H9 (cell line): ENCODE data around the gene TADA1. TPM values are rescaled to one million over a fixed set of nuclear protein-coding genes. Genes with fewer than 3 reads are reported as not detected.

ENCODE experiments used
- DNase-seq: peaks from one replicate; pipeline ENCODE4 v3.0.0-alpha.2; 2017
- H2AFZ ChIP-seq: one replicate; pipeline ENCODE4 v1.6.1; 2013; ENCODE audit warnings: mild to moderate bottlenecking, low read length, control low read depth, moderate library complexity
- H2AK5ac ChIP-seq: 2 replicates; pipeline ENCODE4 v1.6.1; 2013; ENCODE audit warnings: low read length, control low read depth, mixed read lengths; ENCODE audit not compliant: insufficient read length
- H2BK120ac ChIP-seq: one replicate; pipeline ENCODE4 v1.6.1; 2013; ENCODE audit warnings: low read depth, mild to moderate bottlenecking, low read length, control low read depth, inconsistent platforms; ENCODE audit not compliant: poor library complexity, severe bottlenecking
- H2BK12ac ChIP-seq: 2 replicates; pipeline ENCODE4 v1.6.1; 2013; ENCODE audit warnings: low read length, control low read depth, mixed read lengths, low read depth; ENCODE audit not compliant: insufficient read length
- H2BK15ac ChIP-seq: 2 replicates; pipeline ENCODE4 v1.6.1; 2013; ENCODE audit warnings: low read depth, low read length, control low read depth
- H2BK20ac ChIP-seq: one replicate; pipeline ENCODE4 v1.6.1; 2013; ENCODE audit warnings: low read depth, mild to moderate bottlenecking, low read length, control low read depth, inconsistent platforms; ENCODE audit not compliant: poor library complexity, severe bottlenecking
- H2BK5ac ChIP-seq: 2 replicates; pipeline ENCODE4 v1.6.1; 2013; ENCODE audit warnings: low read length, control low read depth, mixed read lengths; ENCODE audit not compliant: insufficient read length
- H3K14ac ChIP-seq: 2 replicates; pipeline ENCODE4 v1.6.1; 2013; ENCODE audit warnings: low read length, control low read depth; ENCODE audit not compliant: insufficient read depth
- H3K18ac ChIP-seq: 2 replicates; pipeline ENCODE4 v1.6.1; 2013; ENCODE audit warnings: low read depth, mild to moderate bottlenecking, mixed read lengths, low read length, control low read depth; ENCODE audit not compliant: insufficient read length
- H3K23ac ChIP-seq: 2 replicates; pipeline ENCODE4 v1.6.1; 2013; ENCODE audit warnings: low read length, control low read depth, mixed read lengths, low read depth; ENCODE audit not compliant: insufficient read length
- H3K23me2 ChIP-seq: 2 replicates; pipeline ENCODE4 v1.6.1; 2013; ENCODE audit warnings: low read depth, mild to moderate bottlenecking, mixed read lengths, low read length, control low read depth; ENCODE audit not compliant: insufficient read length, poor library complexity, severe bottlenecking
- H3K27ac ChIP-seq: 2 replicates; pipeline ENCODE4 v1.5.1; 2013; ENCODE audit warnings: low read length, control low read depth, mixed read lengths, low read depth; ENCODE audit not compliant: insufficient read length
- H3K27me3 ChIP-seq: 2 replicates; pipeline ENCODE4 v1.6.1; 2013; ENCODE audit warnings: low read length, control low read depth, inconsistent platforms; ENCODE audit not compliant: insufficient read depth
- H3K4ac ChIP-seq: 2 replicates; pipeline ENCODE4 v1.6.1; 2013; ENCODE audit warnings: low read depth, mild to moderate bottlenecking, control low read depth, inconsistent platforms, low read length, moderate library complexity
- H3K4me1 ChIP-seq: 2 replicates; pipeline ENCODE4 v1.6.1; 2013; ENCODE audit warnings: low read length, control low read depth, inconsistent platforms; ENCODE audit not compliant: insufficient read depth
- H3K4me2 ChIP-seq: 2 replicates; pipeline ENCODE4 v1.6.1; 2013; ENCODE audit warnings: low read length, control low read depth, mixed read lengths; ENCODE audit not compliant: insufficient read length, insufficient read depth
- H3K56ac ChIP-seq: 2 replicates; pipeline ENCODE4 v1.6.1; 2013; ENCODE audit warnings: low read depth, mild to moderate bottlenecking, mixed read lengths, low read length, control low read depth; ENCODE audit not compliant: insufficient read length
- H3K79me1 ChIP-seq: 2 replicates; pipeline ENCODE4 v1.6.1; 2013; ENCODE audit warnings: low read depth, mild to moderate bottlenecking, moderate library complexity, low read length, control low read depth, inconsistent platforms; ENCODE audit not compliant: insufficient read depth, poor library complexity, severe bottlenecking
- H3K79me2 ChIP-seq: 2 replicates; pipeline ENCODE4 v1.6.1; 2013; ENCODE audit warnings: low read length, control low read depth, inconsistent platforms; ENCODE audit not compliant: insufficient read depth
- H3K9ac ChIP-seq: 2 replicates; pipeline ENCODE4 v1.6.1; 2013; ENCODE audit warnings: low read length, control low read depth, mixed read lengths; ENCODE audit not compliant: insufficient read length; ENCODE audit errors: extremely low read depth
- H3K9me3 ChIP-seq: one replicate; pipeline ENCODE4 v1.6.1; 2013; ENCODE audit warnings: low read depth, low read length, inconsistent platforms; ENCODE audit not compliant: control insufficient read depth
- H3T11ph ChIP-seq: one replicate; pipeline ENCODE4 v1.6.1; 2013; ENCODE audit warnings: mild to moderate bottlenecking, low read length, control low read depth, inconsistent platforms
- H4K20me1 ChIP-seq: one replicate; pipeline ENCODE4 v1.6.1; 2013; ENCODE audit not compliant: control insufficient read depth, insufficient read length, insufficient read depth
- H4K5ac ChIP-seq: 2 replicates; pipeline ENCODE4 v1.6.1; 2013; ENCODE audit warnings: low read depth, mild to moderate bottlenecking, mixed read lengths, low read length, control low read depth; ENCODE audit not compliant: insufficient read length
- H4K8ac ChIP-seq: replicated peaks from 2 replicates; pipeline ENCODE4 v1.6.1; 2013; ENCODE audit warnings: low read length, control low read depth, mixed read lengths, low read depth; ENCODE audit not compliant: insufficient read length
- H4K91ac ChIP-seq: 2 replicates; pipeline ENCODE4 v1.6.1; 2013; ENCODE audit warnings: low read depth, mild to moderate bottlenecking, moderate library complexity, mixed read lengths, low read length, control low read depth; ENCODE audit not compliant: insufficient read length
- H3K27ac Mint-ChIP-seq, 3 experiments: 2 replicates in 2 of 3; 3 replicates in 1 of 3; pipeline ENCODE4 v1.8.0; 2020 to 2021; ENCODE audit warnings: mixed read lengths in 3 of 3, mild to moderate bottlenecking in 1 of 3, moderate library complexity in 1 of 3
- H3K27me3 Mint-ChIP-seq: 2 replicates; pipeline ENCODE4 v1.8.0; 2021; ENCODE audit warnings: low read depth, mild to moderate bottlenecking, moderate library complexity, mixed read lengths
- H3K36me3 Mint-ChIP-seq, 3 experiments: 2 replicates in 2 of 3; 3 replicates in 1 of 3; pipeline ENCODE4 v1.8.0; 2020 to 2021; ENCODE audit warnings: low read depth in 3 of 3, mixed read lengths in 3 of 3; ENCODE audit not compliant: insufficient read depth in 1 of 3
- H3K4me1 Mint-ChIP-seq, 2 experiments: 2 replicates each; pipeline ENCODE4 v1.8.0; 2020; ENCODE audit warnings: mixed read lengths in 2 of 2
- H3K4me3 Mint-ChIP-seq, 2 experiments: 2 replicates in 1 of 2; 3 replicates in 1 of 2; pipeline ENCODE4 v1.8.0; 2020 to 2021; ENCODE audit warnings: mild to moderate bottlenecking in 2 of 2, mixed read lengths in 2 of 2, moderate library complexity in 1 of 2
- H3K9me3 Mint-ChIP-seq, 2 experiments: 2 replicates in 1 of 2; 3 replicates in 1 of 2; pipeline ENCODE4 v1.8.0; 2020; ENCODE audit warnings: mild to moderate bottlenecking in 2 of 2, mixed read lengths in 2 of 2, moderate library complexity in 1 of 2
- CTCF ChIP-seq: fragments of 200-600 bp; sonication (generic); conservative IDR thresholded peaks from 3 replicates; pipeline ENCODE4 v1.8.0; 2021; ENCODE audit warnings: antibody characterized with exemption, mild to moderate bottlenecking
- WGBS: extraction: QIAGEN DNeasy Blood & Tissue Kit; methylation state at CpG from one replicate; pipeline ENCODE4 v1.1.7; 2013; ENCODE audit warnings: missing lambda C conversion rate, low lambda C conversion rate, mixed read lengths; ENCODE audit not compliant: insufficient read length; ENCODE audit errors: extremely low coverage; 5-methylcytosine and 5-hydroxymethylcytosine counted together
- total RNA-seq: library from RNA; stranded (reverse); gene quantifications from 2 replicates; pipeline ENCODE4 v1.2.1, GENCODE V29; 2021

TADA1 gene
- total RNA-seq, 1 experiment from 2014 or later, result 20.7 TPM

- H4K5ac ChIP-seq, result no peak overlapping the region
- peaks cover 25% of the 10 kb centered on the region; the same call in 1 of the 2 replicates for H3K27me3 ChIP-seq
- H3T11ph ChIP-seq, result no peak overlapping the region
- no peaks in the 10 kb centered on the region for H3K9me3 ChIP-seq
- H2AFZ ChIP-seq, result no peak overlapping the region
- no peak overlapping the region for H3K18ac ChIP-seq
- no peak overlapping the region for H4K8ac ChIP-seq
- no peaks in the 10 kb centered on the region for H3K79me1 ChIP-seq
- WGBS, result no CpG with 5 or more reads among the region's 2 CpGs
- no peak overlapping the region for H3K4me2 ChIP-seq
- H3K4me1 Mint-ChIP-seq, result peaks cover 10 to 20% of the 10 kb centered on the region in 2 experiments
- H4K91ac ChIP-seq, result no peak overlapping the region
- H3K4ac ChIP-seq, result no peak overlapping the region
- no peak overlapping the region for H3K27ac Mint-ChIP-seq
- H2BK12ac ChIP-seq, result no peak overlapping the region
- H3K56ac ChIP-seq, result no peak overlapping the region
- DNase-seq, result no peak
- H3K4me3 Mint-ChIP-seq, result no peak overlapping the region
- no peak overlapping the region for H3K9ac ChIP-seq
- no peaks in the 10 kb centered on the region for H3K79me2 ChIP-seq
- no peak overlapping the region for H2BK120ac ChIP-seq
- H3K23ac ChIP-seq, result no peak overlapping the region
- no peak overlapping the region for H3K27ac ChIP-seq
- H4K20me1 ChIP-seq, result no peaks in the 10 kb centered on the region
- H2AK5ac ChIP-seq, result no peak overlapping the region
- H3K9me3 Mint-ChIP-seq, result no peaks in the 10 kb centered on the region
- H3K27me3 Mint-ChIP-seq, result peaks cover 63% of the 10 kb centered on the region
- no peak overlapping the region for H2BK5ac ChIP-seq
- no peak overlapping the region for H2BK15ac ChIP-seq
- H3K36me3 Mint-ChIP-seq, result no peaks in the 10 kb centered on the region; a peak in 1 of 7 replicates
- TF ChIP-seq CTCF, result no peak
- no peaks in the 10 kb centered on the region for H3K4me1 ChIP-seq
- no peak overlapping the region for H2BK20ac ChIP-seq
- H3K14ac ChIP-seq, result no peak overlapping the region
- H3K23me2 ChIP-seq, result peaks cover 4% of the 10 kb centered on the region
Measured at GRCh38 chr1:166918956-166919316, 42.9 kb upstream of the TADA1 start.
